ENCODE results near the gene AMMECR1L.
A peak's percentile ranks its signal among the peaks of the same experiment; 100 is the strongest.
"Not testable (repeated sequence)": the region's sequence is repeated elsewhere in the genome, so short reads cannot be mapped to it uniquely, and the experiment has no call there.

AMMECR1L gene
- 42.1 to 84.0 (median 62.6) reads per million in 3 experiments for total RNA-seq

DNA sequence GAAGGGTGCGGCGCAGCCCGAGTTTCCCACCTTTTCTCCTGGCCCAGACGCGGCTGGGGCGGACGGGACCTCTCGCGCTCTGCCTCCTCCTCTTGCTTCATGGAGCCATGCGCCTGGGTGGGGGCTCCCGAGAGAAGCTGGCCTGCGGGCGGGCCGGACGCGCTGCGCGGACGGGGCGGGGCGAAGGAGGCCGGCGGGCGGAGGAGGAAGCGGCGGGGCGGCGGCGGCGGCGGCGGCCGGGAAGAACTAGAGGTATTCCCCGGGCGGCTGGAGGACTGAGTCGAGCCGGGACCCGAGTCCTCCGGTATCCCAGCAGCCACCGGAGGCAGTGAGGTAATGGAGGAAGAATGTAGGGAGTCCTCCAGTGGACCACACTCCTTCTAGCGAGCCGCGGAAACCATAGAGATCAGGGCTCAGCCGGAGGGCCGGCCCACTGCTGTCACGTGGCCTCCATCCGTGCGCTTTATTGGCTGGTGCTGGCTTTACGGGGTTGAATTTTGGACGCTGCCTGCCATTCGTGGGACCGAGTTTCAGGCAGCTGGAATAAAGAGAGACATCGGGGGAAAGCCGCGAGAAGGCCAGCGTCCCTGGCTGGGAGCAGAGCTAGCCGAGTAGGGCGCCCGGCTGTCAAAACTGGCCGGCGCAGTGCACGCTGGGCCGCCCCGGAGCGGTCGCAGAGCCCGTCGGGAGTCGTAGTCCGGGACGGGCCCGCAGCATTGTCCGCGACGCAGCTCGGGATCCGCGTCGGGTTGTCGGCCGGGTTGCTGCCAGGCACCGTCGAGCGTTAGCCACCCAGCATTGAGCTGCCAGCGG, at the start of gene AMMECR1L:
AMMECR1L (minus strand) TSS at position 177 of the 813 bp plus-strand sequence. CDS start 11,722 bp downstream, outside the sequence.
- DNase-seq, result peak; percentile 81

DNA sequence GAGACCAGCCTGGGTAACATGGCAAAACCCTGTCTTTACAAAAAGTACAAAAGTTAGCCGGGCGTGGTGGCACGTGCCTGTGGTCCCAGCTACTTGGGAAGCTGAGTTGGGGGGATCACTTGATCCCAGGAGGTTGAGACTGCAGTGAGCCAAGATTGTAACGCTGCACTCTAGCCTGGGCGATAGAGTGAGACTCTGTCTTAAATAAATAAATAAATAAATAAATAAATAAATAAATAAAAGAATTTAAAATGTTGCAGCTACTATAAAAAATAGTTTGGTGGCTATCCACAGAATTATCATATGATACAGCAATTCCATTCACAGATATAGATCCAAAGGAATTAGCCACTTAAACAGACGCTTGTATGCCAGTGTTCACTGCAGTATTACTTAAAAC, 49.6 kb upstream of the AMMECR1L start:
- DNase-seq, result no peak

DNA sequence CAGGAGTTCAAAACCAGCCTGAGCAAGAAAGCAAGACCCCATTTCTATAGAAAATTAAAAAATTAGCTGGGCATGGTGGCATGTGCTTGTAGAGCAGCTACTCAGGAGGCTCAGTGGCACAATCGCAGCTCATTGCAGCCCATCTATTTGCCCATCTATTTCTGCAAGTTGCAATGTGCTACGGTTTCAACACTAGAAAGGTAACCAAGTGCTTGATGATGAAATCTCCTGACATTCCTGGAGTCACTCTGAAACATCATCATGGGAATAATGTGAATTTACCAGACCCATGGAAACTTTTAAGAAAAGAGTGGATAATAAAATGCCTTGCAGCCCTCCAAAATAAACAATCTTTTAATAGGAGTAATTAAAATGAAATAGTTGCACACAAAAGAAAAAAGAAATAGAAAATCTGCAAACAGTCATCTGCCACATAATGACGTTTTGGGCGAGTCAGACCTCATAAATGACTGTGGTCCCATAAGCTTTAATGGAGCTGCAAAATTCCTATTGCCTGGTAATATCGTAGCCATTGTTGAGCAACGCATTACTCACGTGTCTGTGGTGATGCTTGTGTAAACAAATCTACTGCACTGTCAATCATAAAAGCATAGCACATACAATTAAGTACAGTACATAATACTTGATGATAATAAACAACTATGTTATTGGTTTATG, 46.6 kb upstream of the AMMECR1L start:
- no peak for DNase-seq

DNA sequence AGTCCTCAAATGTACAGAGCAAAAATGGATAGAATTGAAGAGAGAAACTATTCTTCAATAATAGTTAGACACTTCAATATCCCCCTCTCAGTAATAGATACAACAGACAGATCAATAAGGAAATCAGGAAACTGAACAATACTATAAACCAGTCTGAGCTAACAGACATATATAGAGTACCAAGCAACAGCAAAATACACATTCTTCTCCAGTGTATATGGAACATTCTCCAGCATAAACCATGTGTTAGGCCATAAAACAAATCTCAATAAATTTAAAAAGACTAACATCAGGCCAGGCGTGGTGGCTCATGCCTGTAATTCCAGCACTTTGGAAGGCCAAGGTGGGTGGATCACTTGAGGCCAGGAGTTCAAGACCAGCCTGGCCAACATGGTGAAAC, 43.7 kb upstream of the AMMECR1L start:
- no peak for DNase-seq

DNA sequence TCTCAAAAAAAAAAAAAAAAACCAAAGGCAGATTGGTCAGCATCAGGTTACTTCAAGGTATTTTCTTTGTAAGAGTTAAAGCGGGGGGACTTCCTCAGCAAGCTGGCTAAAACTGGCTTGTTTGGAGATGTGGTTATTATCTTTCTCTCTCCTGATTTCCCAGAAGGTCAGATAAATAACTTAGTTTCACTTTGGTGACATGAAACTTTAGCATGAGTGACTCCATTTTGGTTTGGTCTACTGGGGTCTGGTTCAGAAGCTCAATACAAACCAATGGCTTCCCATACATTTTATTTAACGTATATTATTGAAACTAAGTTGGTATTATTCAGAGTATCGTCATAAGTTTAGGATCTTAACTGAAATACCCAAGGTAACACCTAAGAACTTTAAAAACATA, 41.6 kb upstream of the AMMECR1L start:
- DNase-seq, result no peak

DNA sequence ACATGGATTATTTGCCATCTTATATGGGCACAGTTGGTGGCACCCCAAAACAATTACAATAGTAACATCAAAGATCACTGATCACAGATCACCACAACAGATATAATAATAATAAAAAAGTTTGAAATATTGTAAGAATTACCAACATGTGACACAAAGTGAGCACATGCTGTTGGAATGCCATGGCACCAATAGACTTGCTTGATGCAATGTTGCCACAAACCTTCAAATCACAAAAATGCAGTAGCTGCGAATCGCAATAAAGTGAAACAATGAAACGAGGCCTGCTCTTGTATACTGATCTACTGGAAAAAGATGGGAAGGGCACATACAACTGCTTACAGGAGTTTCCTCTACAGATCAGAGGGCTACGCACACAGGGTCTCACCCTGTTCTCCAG, 32.2 kb upstream of the AMMECR1L start:
- no peak for DNase-seq

DNA sequence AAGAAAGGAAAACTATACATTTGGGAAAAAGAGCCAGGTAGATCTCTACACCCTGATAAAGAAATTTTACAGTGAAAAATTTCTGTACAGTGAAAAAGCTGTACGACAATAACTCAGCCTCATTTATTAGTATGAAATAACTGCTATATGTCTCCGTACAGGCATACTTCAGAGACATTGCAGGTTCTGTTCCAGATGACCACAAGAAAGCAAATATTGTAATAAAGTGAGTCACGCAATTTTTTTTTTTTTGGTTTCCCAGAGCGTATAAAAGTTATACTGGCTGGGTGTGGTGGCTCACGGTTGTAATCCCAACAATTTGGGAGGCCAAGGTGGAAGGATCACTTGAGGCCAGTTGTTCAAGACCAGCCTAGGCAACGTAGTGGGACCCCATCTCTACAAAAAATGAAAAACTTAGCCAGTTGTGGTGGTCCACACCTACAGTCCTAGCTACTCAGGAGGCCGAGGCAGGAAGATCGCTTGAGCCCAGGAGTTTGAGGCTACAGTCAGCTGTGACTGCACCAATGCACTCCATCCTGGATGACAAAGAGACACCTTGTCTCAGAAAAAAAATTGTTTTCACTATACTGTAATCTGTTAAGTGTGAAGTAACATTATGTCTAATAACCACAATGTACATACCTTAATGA, 28.2 kb upstream of the AMMECR1L start:
- no peak for DNase-seq

DNA sequence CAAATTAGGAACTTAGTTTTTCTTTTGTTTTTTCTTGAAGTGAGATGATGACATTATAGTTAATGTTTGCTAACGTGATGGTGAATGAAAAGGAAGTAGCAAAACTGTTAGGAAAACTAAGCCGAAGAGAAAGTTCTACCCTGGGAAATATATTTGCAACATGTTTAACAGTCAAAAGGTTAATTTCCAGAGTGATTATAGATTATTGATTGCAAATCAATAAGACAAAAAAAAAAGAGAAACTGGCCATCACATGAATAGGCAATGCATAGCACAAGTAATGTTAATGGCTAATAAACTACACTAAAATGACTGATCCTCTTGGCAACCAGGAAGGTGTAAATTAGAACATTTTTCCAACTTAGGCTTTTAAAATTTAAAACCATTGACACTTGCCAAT, 26.0 kb upstream of the AMMECR1L start:
- no peak for DNase-seq

DNA sequence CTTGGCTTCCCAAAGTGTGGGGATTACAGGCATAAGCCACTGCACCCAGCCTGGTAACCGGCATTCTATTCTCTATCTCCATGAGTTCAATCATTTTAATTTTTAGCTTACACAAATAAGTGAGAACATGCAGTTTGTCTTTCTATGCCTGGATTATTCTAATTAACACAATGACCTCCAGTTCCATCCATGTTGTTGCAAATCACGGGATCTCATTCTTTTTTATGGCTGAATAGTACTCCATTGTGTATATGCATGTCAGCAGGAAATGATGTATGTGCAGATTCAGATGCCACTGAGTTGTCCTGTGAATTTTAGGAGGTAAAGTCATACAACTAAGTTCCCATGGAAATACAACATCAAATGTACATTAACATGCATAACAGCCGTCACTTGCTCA, 24.7 kb upstream of the AMMECR1L start:
- no peak for DNase-seq

DNA sequence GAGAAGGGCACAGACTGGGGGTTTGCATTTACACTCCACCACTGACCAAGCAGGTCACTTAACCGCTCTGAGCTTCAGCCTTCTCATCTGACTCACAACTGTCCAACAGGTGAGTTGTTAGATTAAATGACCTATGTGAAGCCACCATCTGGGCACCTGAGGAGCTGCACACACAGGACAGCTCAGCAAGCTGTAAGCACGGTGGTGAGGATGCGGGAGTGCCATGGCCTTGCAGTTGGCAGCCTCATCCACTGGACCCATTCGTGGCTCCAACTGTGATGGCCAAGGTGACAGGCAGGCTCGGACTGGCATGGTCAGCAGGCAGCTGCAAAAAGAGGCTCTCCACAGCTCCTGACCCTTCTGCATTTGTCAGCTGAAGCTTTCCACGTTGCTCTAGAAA, 23.3 kb upstream of the AMMECR1L start:
- DNase-seq, result no peak

DNA sequence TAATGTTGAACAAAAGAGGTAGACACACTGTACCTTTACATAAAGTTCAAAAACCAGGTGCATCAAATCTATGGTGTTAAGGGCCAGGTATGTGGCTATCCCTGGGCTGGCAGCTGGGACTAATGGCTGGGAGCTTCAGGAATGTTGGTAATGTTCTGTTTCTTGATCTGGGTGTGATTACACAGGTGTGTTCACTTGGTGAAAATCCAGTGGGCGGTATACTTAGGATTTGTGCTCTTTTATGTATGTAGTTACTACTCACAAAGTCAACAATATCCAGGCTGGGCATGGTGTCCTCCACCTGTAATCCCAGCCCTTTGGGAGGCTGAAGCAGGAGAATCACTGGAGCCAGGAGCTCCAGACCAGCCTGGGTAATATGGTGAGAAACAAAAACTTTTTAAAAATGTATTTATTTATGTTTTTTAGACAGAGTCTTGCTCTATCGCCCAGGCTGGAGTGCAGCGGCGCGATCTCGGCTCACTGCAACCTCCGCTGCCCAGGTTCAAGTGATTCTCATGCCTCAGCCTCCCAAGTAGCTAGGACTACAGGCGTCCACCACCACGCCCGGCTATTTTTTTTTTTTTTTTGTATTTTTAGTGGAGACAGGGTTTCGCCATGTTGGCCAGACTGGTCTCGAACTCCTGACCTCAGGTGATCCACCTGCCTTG, 22.1 kb upstream of the AMMECR1L start:
- not testable (repeated sequence) for DNase-seq

DNA sequence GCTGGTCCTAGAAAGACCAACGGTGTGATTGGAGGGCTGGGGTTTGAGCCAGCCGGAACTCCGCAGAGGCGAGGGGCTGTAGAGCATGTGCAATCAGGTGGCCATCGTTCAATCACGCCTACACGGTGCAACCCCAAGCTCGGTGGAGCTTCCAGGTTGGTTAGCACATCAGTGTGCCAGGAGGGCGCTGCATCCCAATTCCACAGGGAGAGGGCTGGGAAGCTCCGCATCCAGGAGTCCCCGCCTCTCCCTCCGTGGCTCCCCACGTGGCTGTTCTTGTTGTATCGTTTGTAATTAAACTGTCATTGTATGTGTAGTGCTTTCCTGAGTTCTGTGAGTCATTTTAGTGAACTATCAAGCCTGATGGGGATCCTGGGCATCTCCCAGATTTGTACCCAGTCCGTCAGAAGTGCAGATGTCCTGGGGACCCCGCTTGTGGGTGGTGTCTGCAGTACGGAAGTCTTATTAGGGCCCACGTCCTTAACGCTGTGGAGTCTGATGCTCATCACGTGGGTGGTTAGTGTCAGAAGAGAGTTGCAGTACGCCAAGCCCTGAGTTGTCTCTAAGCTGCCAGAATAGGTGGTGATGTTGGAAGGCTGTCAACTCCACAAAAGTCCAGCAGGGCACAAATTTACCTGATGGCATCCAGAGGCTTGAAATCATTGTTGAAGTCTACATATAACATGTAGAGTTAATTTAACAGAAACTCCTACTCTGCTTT, 20.6 kb upstream of the AMMECR1L start:
- no peak for DNase-seq

DNA sequence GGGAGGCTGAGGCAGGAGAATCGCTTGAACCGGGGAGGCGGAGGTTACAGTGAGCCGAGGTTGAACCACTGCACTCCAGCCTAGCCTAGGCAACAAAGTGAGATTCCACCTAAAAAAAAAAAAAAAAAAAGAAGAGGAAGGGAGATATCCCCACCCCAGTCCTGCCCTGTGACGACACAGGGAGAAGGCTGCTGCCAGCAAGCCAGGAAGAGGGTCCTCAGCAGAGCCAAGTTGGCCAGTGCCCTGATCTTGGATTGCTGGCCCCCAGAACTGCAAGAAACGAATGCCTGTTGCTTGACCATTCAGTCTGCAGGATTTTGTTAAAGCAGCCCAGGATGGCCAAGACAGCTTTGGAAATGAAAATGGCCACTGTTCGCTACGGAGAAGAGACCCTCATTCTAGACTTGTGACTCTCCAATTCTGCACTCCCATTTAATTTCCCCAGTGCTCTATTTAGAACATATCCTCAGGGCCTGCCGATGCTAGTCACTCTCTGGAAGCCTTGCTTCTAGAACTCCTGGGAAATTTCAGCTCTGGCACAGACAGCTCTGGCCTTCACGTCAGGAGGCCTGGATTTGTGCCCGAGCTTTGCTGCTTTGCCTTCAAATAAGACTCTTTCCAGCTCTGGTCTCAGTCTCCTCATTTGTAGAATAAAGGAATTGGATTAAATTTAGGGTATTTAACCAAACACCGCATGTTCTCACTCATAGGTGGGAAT, 15.7 kb upstream of the AMMECR1L start:
- DNase-seq, result no peak

DNA sequence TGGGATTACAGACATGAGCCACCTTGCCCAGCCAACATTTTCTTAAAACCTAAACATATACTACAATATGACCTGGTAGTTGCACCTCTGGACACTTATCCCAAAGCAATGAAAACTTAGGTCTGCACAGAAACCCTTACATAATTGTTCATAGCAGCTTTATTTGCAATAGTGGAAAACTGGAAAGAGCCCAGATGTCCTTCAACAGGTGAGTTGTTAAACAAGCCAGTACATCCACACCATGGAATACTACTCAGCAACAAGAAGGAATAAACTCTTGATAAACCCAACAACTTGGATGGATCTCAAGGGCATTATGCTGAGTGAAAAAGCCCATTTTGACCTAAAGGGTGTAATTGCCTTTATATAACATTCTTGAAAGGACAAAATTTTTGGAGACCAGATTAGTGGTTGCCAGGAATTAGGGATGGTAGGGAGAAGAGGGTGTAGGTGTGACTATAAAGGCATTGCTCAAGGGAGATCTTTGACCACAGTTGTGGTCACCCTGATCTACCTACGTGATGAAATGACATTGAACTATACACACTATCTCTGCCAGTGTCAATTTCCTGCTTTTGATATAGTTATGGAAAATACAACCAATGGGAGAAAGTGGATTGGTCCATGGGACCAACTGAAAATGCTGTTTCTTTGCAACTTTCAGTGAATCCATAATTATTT, 11.9 kb upstream of the AMMECR1L start:
- no peak for DNase-seq

DNA sequence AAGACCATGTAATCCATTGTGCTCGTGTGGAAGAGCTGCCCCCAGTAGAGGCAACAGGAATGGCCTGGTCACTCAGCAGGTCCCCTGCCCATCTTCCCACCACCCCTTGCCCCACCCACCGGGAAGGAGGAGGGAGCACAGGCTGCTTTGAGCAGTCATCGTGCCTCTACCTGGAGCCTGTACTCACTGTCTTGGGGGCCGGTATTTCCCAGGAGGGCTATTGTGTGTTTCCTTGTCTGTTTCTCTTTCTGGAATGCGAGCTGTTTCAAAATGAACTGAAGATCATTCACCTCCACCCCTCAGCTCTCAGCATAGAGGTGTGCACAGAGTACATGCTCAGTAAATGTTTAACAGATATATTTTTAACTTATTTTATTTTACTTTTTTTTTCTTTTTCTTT, 7.7 kb upstream of the AMMECR1L start:
- DNase-seq, result no peak

DNA sequence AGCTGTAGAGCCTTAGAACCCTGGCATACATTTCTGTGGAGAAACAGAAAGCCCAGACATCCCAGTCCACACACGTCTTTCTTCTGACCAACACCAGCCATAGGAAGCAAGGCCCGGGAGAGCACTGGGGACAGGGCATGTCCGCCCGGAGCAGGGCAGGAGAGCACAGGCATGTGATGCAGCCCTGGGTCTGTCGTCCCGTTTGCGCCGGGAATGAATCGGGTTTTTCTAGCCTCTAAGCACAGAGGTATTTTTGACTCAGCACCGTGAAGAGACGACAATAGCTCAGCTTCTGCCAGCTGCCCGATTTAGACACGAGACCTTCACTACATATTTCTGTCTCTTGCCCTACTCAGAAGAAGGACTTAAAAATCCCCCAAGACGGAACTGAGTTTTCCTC, 7.3 kb upstream of the AMMECR1L start:
- DNase-seq, result no peak

DNA sequence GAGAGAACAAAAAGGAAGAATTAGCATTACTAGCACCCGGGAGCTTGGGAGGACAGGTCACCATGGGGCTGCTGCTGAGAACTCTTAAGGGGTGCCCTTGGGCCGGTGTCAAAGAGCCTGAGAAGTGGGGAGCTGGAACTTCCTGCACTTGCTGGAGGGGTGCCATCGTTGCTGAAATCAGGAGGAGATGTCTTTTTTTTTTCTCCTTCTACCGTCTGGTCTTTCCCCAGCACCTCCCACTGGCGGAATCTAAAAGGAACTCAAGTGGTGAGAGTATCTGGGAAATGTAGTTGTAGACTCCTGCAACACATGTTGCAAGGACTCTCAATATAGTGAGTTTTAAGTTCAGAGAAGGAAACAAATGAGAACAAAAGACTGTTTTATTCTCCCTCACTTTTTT, 6.1 kb upstream of the AMMECR1L start:
- DNase-seq, result no peak

DNA sequence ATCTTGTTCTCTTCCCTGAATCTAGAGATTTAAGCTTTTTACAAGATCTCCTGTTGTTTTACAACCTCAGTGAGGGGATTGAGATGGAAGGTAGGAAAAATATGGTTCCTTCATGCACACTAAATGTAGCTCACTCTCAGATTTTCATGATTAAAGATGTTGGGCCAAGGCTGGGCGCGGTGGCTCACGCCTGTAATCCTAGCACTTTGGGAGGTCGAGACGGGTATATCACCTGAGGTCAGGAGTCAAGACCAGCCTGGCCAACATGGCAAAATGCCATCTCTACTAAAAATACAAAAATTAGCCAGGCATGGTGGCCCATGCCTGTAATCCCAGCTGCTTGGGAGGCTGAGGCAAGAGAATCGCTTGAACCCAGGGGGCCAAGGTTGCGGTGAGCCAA, 5.0 kb upstream of the AMMECR1L start:
- not testable (repeated sequence) for DNase-seq

DNA sequence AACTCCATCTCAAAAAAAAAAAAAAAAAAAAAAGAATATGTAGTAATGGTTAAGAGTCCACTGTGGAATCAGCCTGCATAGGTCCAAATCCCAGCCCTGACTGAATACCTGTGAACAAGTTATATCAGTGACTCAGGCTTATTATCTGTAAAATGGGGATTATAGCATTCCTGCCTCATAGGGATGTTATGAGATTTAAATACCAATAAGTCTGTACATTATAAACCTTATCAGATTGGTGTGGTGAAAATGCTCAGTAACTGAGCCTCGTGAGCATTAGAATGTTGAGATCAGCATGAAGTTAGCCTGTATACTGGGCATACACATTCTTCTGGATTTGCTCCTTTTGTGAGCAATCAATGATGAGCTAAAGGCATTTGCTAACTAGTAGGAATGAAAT, 3.0 kb upstream of the AMMECR1L start:
- no peak for DNase-seq

DNA sequence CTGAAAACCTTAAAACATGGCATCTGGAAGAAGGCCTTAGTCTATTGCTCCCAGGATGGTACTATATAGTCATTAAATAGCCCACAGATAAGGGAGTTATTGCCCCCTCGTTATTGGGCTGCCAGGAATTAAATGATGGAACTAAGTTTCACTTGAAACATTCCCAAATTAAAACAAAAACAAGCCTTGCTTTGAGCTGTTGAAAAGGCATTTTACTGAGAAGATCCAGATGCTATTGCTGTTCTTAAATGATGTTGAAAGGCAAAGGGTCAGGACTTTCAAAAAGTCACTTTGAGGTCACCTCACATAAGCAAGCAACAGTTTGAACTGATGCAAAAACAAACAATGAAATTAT, 2.0 kb upstream of the AMMECR1L start:
- DNase-seq, result no peak

DNA sequence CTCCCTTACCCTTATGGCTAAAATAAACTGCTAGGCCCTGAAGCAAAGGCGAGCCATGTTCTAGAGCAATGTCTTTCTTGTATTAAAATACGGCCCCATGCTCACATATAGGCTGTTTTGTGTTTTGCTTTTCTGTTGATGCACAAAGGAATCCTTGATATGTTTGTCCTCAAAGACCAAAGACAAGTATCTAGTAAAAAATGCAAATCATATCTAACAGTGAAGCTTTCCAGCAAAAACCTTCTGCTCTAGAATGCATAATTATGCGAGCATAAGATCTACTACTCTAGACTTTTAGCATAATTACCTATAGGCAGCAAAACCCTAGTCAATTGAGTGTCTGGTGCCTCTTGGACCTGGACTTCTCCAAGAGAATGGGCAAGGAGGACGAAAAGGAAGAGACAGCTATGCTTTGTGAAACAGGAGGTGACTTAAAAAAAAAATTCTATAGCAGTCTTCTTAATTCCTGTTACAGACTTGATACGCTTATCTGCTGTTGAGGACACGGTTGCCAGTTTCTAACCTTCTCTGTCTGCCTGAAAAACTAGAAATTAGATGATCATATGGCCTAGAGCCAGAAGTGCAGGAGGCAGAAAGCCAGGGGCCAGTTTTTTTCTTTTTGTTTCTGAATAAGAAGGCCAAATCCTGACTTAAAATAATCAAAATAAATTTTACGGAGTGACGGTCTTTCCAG, 1.5 kb upstream of the AMMECR1L start:
- DNase-seq, result no peak
